Mesodermal cell (in vitro differentiated cells): ENCODE measurements around the gene PNP.
"Not testable (repeated sequence)": the region's sequence is repeated elsewhere in the genome, so short reads cannot be mapped to it uniquely, and the experiment has no call there.

ENCODE experiments used
- H3K27ac ChIP-seq: 2 replicates; pipeline ENCODE4 v1.7.0; 2013; ENCODE audit warnings: mild to moderate bottlenecking, low read depth, low read length, moderate library complexity; ENCODE audit not compliant: severe bottlenecking
- H3K36me3 ChIP-seq: 2 replicates; pipeline ENCODE4 v1.7.1; 2013; ENCODE audit warnings: mild to moderate bottlenecking, low read length, moderate library complexity; ENCODE audit not compliant: control insufficient read depth, insufficient read depth
- H3K4me1 ChIP-seq: one replicate; pipeline ENCODE4 v1.7.1; 2013; ENCODE audit warnings: mild to moderate bottlenecking, low read length; ENCODE audit not compliant: insufficient read depth, control insufficient read depth, poor library complexity, severe bottlenecking
- H3K4me3 ChIP-seq: 2 replicates; pipeline ENCODE4 v1.7.0; 2013; ENCODE audit warnings: low read length, control low read depth, mild to moderate bottlenecking; ENCODE audit not compliant: insufficient read depth, poor library complexity, severe bottlenecking; ENCODE audit errors: extremely low read depth
- H3K9me3 ChIP-seq: 2 replicates; pipeline ENCODE4 v1.7.1; 2013; ENCODE audit warnings: mild to moderate bottlenecking, low read length, moderate library complexity; ENCODE audit not compliant: control insufficient read depth
- WGBS, 2 experiments: methylation state at CpG; one replicate each; pipeline ENCODE4 v1.1.5; 2013; ENCODE audit warnings: missing lambda C conversion rate in 2 of 2; ENCODE audit not compliant: insufficient coverage in 2 of 2; 5-methylcytosine and 5-hydroxymethylcytosine counted together

PNP gene

GRCh38 chr14:20493634-20494033 is 24.4 kb downstream of the PNP start:
- H3K27ac ChIP-seq: no peak overlapping the region

GRCh38 chr14:20494935-20495766 is 25.9 kb downstream of the PNP start:
- no peak overlapping the region for H3K27ac ChIP-seq
- no peak overlapping the region for H3K4me3 ChIP-seq
- WGBS, 2 experiments: 87 to 88% methylated on average over 8 of the region's 8 CpGs
- H3K4me1 ChIP-seq: peaks cover 3% of the 10 kb centered on the region
- no peaks in the 10 kb centered on the region for H3K36me3 ChIP-seq
- no peaks in the 10 kb centered on the region for H3K9me3 ChIP-seq

More at GRCh38 chr14:20493634-20494033, 24.4 kb downstream of the PNP start:
- Histone ChIP-seq H3K9me3 (no peaks in the 10 kb centered on the region), H3K36me3 (no peaks in the 10 kb centered on the region), H3K4me1 (peaks cover 3% of the 10 kb centered on the region), H3K4me3 (no peak overlapping the region)
- WGBS, 2 experiments: no CpG with 5 or more reads among the region's 2 CpGs

- Histone ChIP-seq H3K4me3 (no peak overlapping the region), H3K4me1 (no peaks in the 10 kb centered on the region), H3K27ac (no peak overlapping the region), H3K9me3 (no peaks in the 10 kb centered on the region), H3K36me3 (no peaks in the 10 kb centered on the region)
- 86 to 92% methylated on average over 1 of the region's 2 CpGs for WGBS, 2 experiments
Measured at GRCh38 chr14:20498622-20499021, 29.4 kb downstream of the PNP start.

GRCh38 chr14:20499108-20499507 is 29.9 kb downstream of the PNP start:
- no peak overlapping the region for H3K27ac ChIP-seq
- no peaks in the 10 kb centered on the region for H3K9me3 ChIP-seq
- 59 to 67% methylated on average over 3 of the region's 4 CpGs for WGBS, 2 experiments
- no peaks in the 10 kb centered on the region for H3K36me3 ChIP-seq
- no peak overlapping the region for H3K4me3 ChIP-seq
- no peaks in the 10 kb centered on the region for H3K4me1 ChIP-seq

GRCh38 chr14:20499881-20500280 is 30.7 kb downstream of the PNP start:
- Histone ChIP-seq H3K36me3 (no peaks in the 10 kb centered on the region), H3K4me1 (no peaks in the 10 kb centered on the region), H3K9me3 (no peaks in the 10 kb centered on the region), H3K27ac (no peak overlapping the region), H3K4me3 (no peak overlapping the region)
- 83 to 91% methylated on average over 5 of the region's 5 CpGs for WGBS, 2 experiments

- no peak overlapping the region for H3K27ac ChIP-seq
- H3K9me3 ChIP-seq: no peaks in the 10 kb centered on the region
- H3K4me3 ChIP-seq: no peak overlapping the region
- H3K4me1 ChIP-seq: no peaks in the 10 kb centered on the region
- no peaks in the 10 kb centered on the region for H3K36me3 ChIP-seq
- 100% methylated on average over 2 of the region's 2 CpGs; no CpG with 5 or more reads in 1 of the 2 experiments for WGBS, 2 experiments
Measured at GRCh38 chr14:20501346-20501745, 32.1 kb downstream of the PNP start.

- 85 to 88% methylated on average over 3 of the region's 6 CpGs for WGBS, 2 experiments
- no peak overlapping the region for H3K4me3 ChIP-seq
- H3K36me3 ChIP-seq: no peaks in the 10 kb centered on the region
Measured at GRCh38 chr14:20503898-20504297, 34.7 kb downstream of the PNP start.

GRCh38 chr14:20506276-20506675 is 37.1 kb downstream of the PNP start:
- H3K4me1 ChIP-seq, H3K27ac ChIP-seq, H3K4me3 ChIP-seq, H3K36me3 ChIP-seq, H3K9me3 ChIP-seq: not testable (repeated sequence)
- no CpG with 5 or more reads among the region's 30 CpGs for WGBS, 2 experiments

More at GRCh38 chr14:20503898-20504297, 34.7 kb downstream of the PNP start:
- H3K27ac ChIP-seq: no peak overlapping the region
- no peaks in the 10 kb centered on the region for H3K4me1 ChIP-seq
- H3K9me3 ChIP-seq: no peaks in the 10 kb centered on the region

- not testable (repeated sequence) for H3K9me3 ChIP-seq, H3K4me3 ChIP-seq, H3K36me3 ChIP-seq, H3K4me1 ChIP-seq, H3K27ac ChIP-seq
- WGBS, 2 experiments: no CpG with 5 or more reads among the region's 30 CpGs
Measured at GRCh38 chr14:20506752-20507151, 37.5 kb downstream of the PNP start.

- WGBS, 2 experiments: 100% methylated on average over 2 of the region's 3 CpGs; no CpG with 5 or more reads in 1 of the 2 experiments
Measured at GRCh38 chr14:20507537-20507936, 38.3 kb downstream of the PNP start.

GRCh38 chr14:20508367-20508766 is 39.2 kb downstream of the PNP start:
- H3K9me3 ChIP-seq: no peaks in the 10 kb centered on the region
- no peaks in the 10 kb centered on the region for H3K36me3 ChIP-seq
- H3K4me1 ChIP-seq: no peaks in the 10 kb centered on the region
- no peak overlapping the region for H3K4me3 ChIP-seq
- H3K27ac ChIP-seq: no peak overlapping the region
- 93 to 95% methylated on average over 6 to 7 of the region's 8 CpGs for WGBS, 2 experiments

More at GRCh38 chr14:20507537-20507936, 38.3 kb downstream of the PNP start:
- H3K36me3 ChIP-seq, H3K4me1 ChIP-seq, H3K4me3 ChIP-seq, H3K27ac ChIP-seq, H3K9me3 ChIP-seq: not testable (repeated sequence)
